ENCODE results near the gene PFAS.

- TF ChIP-seq POLR2A (IDR thresholded peaks at IDR 0.05), result no peak
- TF ChIP-seq, protein P1, sequence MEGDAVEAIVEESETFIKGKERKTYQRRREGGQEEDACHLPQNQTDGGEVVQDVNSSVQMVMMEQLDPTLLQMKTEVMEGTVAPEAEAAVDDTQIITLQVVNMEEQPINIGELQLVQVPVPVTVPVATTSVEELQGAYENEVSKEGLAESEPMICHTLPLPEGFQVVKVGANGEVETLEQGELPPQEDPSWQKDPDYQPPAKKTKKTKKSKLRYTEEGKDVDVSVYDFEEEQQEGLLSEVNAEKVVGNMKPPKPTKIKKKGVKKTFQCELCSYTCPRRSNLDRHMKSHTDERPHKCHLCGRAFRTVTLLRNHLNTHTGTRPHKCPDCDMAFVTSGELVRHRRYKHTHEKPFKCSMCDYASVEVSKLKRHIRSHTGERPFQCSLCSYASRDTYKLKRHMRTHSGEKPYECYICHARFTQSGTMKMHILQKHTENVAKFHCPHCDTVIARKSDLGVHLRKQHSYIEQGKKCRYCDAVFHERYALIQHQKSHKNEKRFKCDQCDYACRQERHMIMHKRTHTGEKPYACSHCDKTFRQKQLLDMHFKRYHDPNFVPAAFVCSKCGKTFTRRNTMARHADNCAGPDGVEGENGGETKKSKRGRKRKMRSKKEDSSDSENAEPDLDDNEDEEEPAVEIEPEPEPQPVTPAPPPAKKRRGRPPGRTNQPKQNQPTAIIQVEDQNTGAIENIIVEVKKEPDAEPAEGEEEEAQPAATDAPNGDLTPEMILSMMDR (IDR thresholded peaks at IDR 0.05), result no peak
Observed at GRCh38 chr17:8275421-8276290, 26.6 kb downstream of the PFAS start.

Measured in heart left ventricle (tissue), 13 donors.